HepG2 (cell line): ENCODE measurements around the gene TJP2. TPM values are rescaled to one million over a fixed set of nuclear protein-coding genes. Genes with fewer than 3 reads are reported as not detected.
A peak's percentile ranks its signal among the peaks of the same experiment; 100 is the strongest.

Experiments
- ATAC-seq: fragments of 200-7000 bp; cut with Tn5 transposase; 3 replicates; pipeline ENCODE4 v1.9.1; 2020; ENCODE audit warnings: mild to moderate bottlenecking, moderate library complexity
- BruUV-seq: library from RNA; stranded (reverse); fragments of 400-500 nt; replicated peaks from 2 replicates; lab custom pipeline; 2021; lab: Mats Ljungman, UMichigan
- CTCF ChIA-PET: fragments of 300-600 bp; formaldehyde crosslinking; extraction: SDS; loops from one replicate; lab custom pipeline; 2021; ENCODE audit warnings: low total read pairs, inconsistent platforms, low intra/inter-chr PET ratio; lab: Yijun Ruan, JAX
- POLR2A ChIA-PET: fragments of 350-600 bp; sonication (Branson Sonifier 250); formaldehyde crosslinking; loops from one replicate; lab custom pipeline; 2020; ENCODE audit warnings: antibody characterized with exemption, inconsistent platforms; lab: Yijun Ruan, JAX
- DNase-seq: peaks from one replicate; pipeline ENCODE4 v3.0.0-alpha.2; 2015; ENCODE audit warnings: low spot score
- FAIRE-seq: peaks from 3 replicates; lab custom pipeline; 2011; peaks lifted over from hg19 to GRCh38; lab: Jason Lieb, UNC
- H2AFZ ChIP-seq: one replicate; pipeline ENCODE4 v1.6.1; 2011; ENCODE audit warnings: low read length, inconsistent platforms
- H3K27ac ChIP-seq: fragments of 300-600 bp; 3 replicates; pipeline ENCODE4 v1.8.0; 2011; ENCODE audit warnings: mixed run types, mild to moderate bottlenecking, mixed read lengths, low read length, inconsistent platforms; ENCODE audit not compliant: insufficient read depth; ENCODE audit errors: extremely low read length
- H3K27me3 ChIP-seq, 2 experiments: fragments of 200-600 bp in 1 of 2; 2 replicates in 1 of 2; 3 replicates in 1 of 2; pipeline versions ENCODE4 v1.6.0 to v1.8.0; 2011; ENCODE audit warnings: low read length in 2 of 2, mild to moderate bottlenecking in 2 of 2, moderate library complexity in 2 of 2, inconsistent platforms in 1 of 2; ENCODE audit not compliant: insufficient read depth in 2 of 2, control insufficient read depth in 1 of 2
- H3K36me3 ChIP-seq, 2 experiments: fragments of 200-600 bp in 1 of 2; replicated peaks in 1 of 2; 2 replicates in 1 of 2; 3 replicates in 1 of 2; pipeline versions ENCODE4 v1.5.1 to v1.8.0; 2011; ENCODE audit warnings: low read length in 2 of 2, inconsistent platforms in 1 of 2; ENCODE audit not compliant: insufficient read depth in 2 of 2, control insufficient read depth in 1 of 2
- H3K4me1 ChIP-seq: 2 replicates; pipeline ENCODE4 v1.5.1; 2012; ENCODE audit warnings: low read length, inconsistent platforms; ENCODE audit not compliant: insufficient read depth
- H3K4me2 ChIP-seq: 2 replicates; pipeline ENCODE4 v1.6.0; 2011; ENCODE audit warnings: low read depth, low read length, inconsistent platforms
- H3K4me3 ChIP-seq, 3 experiments: fragments of 200-600 bp in 1 of 3; sonication (generic), shearing (Covaris generic) in 1 of 3; replicated peaks in 1 of 3; 2 replicates each; pipeline ENCODE4 v1.5.1; 2011 to 2016; ENCODE audit warnings: low read length in 3 of 3, inconsistent platforms in 2 of 3, low read depth in 2 of 3, mild to moderate bottlenecking in 2 of 3, control low read depth in 1 of 3, mixed read lengths in 1 of 3; ENCODE audit not compliant: insufficient read depth in 1 of 3
- H3K79me2 ChIP-seq: one replicate; pipeline ENCODE4 v1.6.1; 2011; ENCODE audit warnings: low read length, inconsistent platforms; ENCODE audit not compliant: insufficient read depth
- H3K9ac ChIP-seq: 2 replicates; pipeline ENCODE4 v1.6.0; 2011; ENCODE audit warnings: mild to moderate bottlenecking, low read depth, low read length, inconsistent platforms; ENCODE audit not compliant: insufficient read depth
- H3K9me3 ChIP-seq: 2 replicates; pipeline ENCODE4 v1.5.1; 2012; ENCODE audit warnings: mild to moderate bottlenecking, low read length
- H4K20me1 ChIP-seq: 2 replicates; pipeline ENCODE4 v1.6.0; 2011; ENCODE audit warnings: inconsistent platforms, mild to moderate bottlenecking, low read length, moderate library complexity; ENCODE audit not compliant: insufficient read depth
- GABPB1 ChIP-seq: IDR thresholded peaks from 2 replicates; pipeline ENCODE4 v1.6.1; 2016; ENCODE audit warnings: mild to moderate bottlenecking, missing genetic modification reagents, moderate library complexity, missing compliant biosample characterization
- MEIS1 ChIP-seq: sonication (generic); formaldehyde crosslinking; IDR thresholded peaks from 2 replicates; pipeline ENCODE4 v1.9.0; 2021; ENCODE audit warnings: mild to moderate bottlenecking, missing genetic modification reagents, moderate library complexity, borderline replicate concordance
- NCOR1 ChIP-seq: fragments of 200-600 bp; sonication (generic); IDR thresholded peaks from 2 replicates; pipeline ENCODE4 v1.7.0; 2017; ENCODE audit warnings: antibody characterized with exemption, low read length, borderline replicate concordance
- POLR2AphosphoS5 ChIP-seq: IDR thresholded peaks from 2 replicates; pipeline ENCODE4 v1.6.1; 2012; ENCODE audit warnings: low read depth, low read length
- SAP130 ChIP-seq: IDR thresholded peaks from 2 replicates; pipeline ENCODE4 v1.6.1; 2016; ENCODE audit warnings: low read depth
- SMC3 ChIP-seq: IDR thresholded peaks from 2 replicates; pipeline ENCODE4 v1.6.1; 2011; ENCODE audit warnings: low read length, improper control_type of control experiment
- STAG1 ChIP-seq: sonication (generic); formaldehyde crosslinking; IDR thresholded peaks from 2 replicates; pipeline ENCODE4 v1.4.0; 2020; ENCODE audit warnings: missing genetic modification reagents
- ZC3H13 ChIP-seq: sonication (generic); formaldehyde crosslinking; IDR thresholded peaks from 2 replicates; pipeline ENCODE4 v1.8.1; 2023; ENCODE audit warnings: mild to moderate bottlenecking, missing genetic modification reagents, moderate library complexity
- ZNF224 ChIP-seq: sonication (generic); formaldehyde crosslinking; IDR thresholded peaks from 2 replicates; pipeline ENCODE4 v1.5.0; 2020; ENCODE audit warnings: mild to moderate bottlenecking, missing genetic modification reagents
- ZNF225 ChIP-seq: sonication (generic); formaldehyde crosslinking; IDR thresholded peaks from 2 replicates; pipeline ENCODE4 v1.4.0; 2020; ENCODE audit warnings: mild to moderate bottlenecking, missing genetic modification reagents
- ZNF251 ChIP-seq: sonication (generic); formaldehyde crosslinking; IDR thresholded peaks from 2 replicates; pipeline ENCODE4 v1.9.0; 2021; ENCODE audit warnings: mild to moderate bottlenecking, missing genetic modification reagents
- WGBS: methylation state at CpG from one replicate; pipeline ENCODE4 v1.1.6; 2017; ENCODE audit warnings: low lambda C conversion rate; 5-methylcytosine and 5-hydroxymethylcytosine counted together
- in situ Hi-C: cut with HindIII; loops from 2 replicates; pipeline ENCODE4 v1.10.0; 2017; ENCODE audit warnings: low pct_unique_long_range_greater_than_20kb; ENCODE audit not compliant: extremely low pct_ligation_motif_present
- intact Hi-C: fragments of 100-400 bp; cut with micrococcal nuclease; formaldehyde crosslinking; loops from one replicate; pipeline ENCODE4 v1.10.0; 2022; ENCODE audit not compliant: unreplicated experiment
- polyA plus RNA-seq, 8 experiments: library from polyadenylated mRNA; depleted of rRNA in 3 of 8; stranded (reverse) in 7 of 8; unstranded in 1 of 8; fragments of >200 nt; fragmentation: Illumina TruSeq in 4 of 8; extraction: Trizol in 4 of 8; gene quantifications; 2 replicates each; pipeline versions ENCODE4 v1.2.1 to v1.2.3, GENCODE V29; 2011 to 2016; ENCODE audit warnings: low read depth in 4 of 8, missing spikeins in 1 of 8, mixed read lengths in 1 of 8; ENCODE audit not compliant: insufficient read depth in 1 of 8
- total RNA-seq, 5 experiments: library from RNA; depleted of rRNA; stranded (reverse); fragments of >200 nt; fragmentation: Illumina TruSeq; extraction: Trizol; gene quantifications; 2 replicates each; pipeline ENCODE4 v1.2.3, GENCODE V29; 2016; ENCODE audit warnings: low read depth in 1 of 5
- TF ChIP-seq, protein P1 (sequence below): sonication (generic); formaldehyde crosslinking; IDR thresholded peaks from 2 replicates; pipeline ENCODE4 v1.5.0; 2020; ENCODE audit warnings: mild to moderate bottlenecking, missing genetic modification reagents, moderate library complexity

TJP2 gene
- total and polyA plus RNA-seq, 2 of the 13 experiments (the other 11 are each of a cell fraction or from before 2014, with no cell fraction given) = 109 to 110 TPM

DNA sequence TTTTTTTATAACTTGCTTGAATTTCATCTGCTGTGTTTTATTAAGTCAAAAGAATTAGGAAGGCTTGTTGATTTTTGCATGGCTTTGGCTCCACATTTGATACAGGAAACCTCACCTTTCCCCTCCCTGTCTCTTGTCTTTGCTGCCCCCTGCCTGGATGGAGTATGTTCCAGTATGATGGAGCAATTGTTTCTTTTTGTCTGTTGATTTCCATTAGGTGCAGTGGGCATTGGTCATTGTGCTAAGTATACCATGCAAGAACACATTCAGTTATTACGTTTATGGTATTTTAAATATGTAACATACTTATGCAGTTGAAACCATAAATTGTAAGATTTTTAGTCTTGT is 19.6 kb downstream of the TJP2 start:
- no peak overlapping the region for H3K4me3 ChIP-seq
- H4K20me1 ChIP-seq = peaks cover 51% of the 10 kb centered on the region
- H3K4me2 ChIP-seq = no peak overlapping the region
- ATAC-seq (no peak), DNase-seq (no peak), FAIRE-seq (no peak)
- peaks cover 2 to 14% of the 10 kb centered on the region in 2 experiments; a peak in 2 of 5 replicates for H3K36me3 ChIP-seq
- H2AFZ ChIP-seq = no peak overlapping the region
- H3K9ac ChIP-seq = no peak overlapping the region
- TF ChIP-seq ZNF225 (CRISPR knock-in tag) (no peak), GABPB1 (no peak), STAG1 (CRISPR knock-in tag) (peak; percentile 66), SAP130 (CRISPR knock-in tag) (0 out of 2 replicates have a peak, but pooled peaks have one; percentile 14), MEIS1 (no peak), SMC3 (peak; percentile 21; the same call in 1 of the 2 replicates), ZNF224 (no peak), POLR2AphosphoS5 (no peak), ZNF251 (no peak), ZC3H13 (CRISPR knock-in tag) (no peak), NCOR1 (no peak)
- TF ChIP-seq, protein P1, sequence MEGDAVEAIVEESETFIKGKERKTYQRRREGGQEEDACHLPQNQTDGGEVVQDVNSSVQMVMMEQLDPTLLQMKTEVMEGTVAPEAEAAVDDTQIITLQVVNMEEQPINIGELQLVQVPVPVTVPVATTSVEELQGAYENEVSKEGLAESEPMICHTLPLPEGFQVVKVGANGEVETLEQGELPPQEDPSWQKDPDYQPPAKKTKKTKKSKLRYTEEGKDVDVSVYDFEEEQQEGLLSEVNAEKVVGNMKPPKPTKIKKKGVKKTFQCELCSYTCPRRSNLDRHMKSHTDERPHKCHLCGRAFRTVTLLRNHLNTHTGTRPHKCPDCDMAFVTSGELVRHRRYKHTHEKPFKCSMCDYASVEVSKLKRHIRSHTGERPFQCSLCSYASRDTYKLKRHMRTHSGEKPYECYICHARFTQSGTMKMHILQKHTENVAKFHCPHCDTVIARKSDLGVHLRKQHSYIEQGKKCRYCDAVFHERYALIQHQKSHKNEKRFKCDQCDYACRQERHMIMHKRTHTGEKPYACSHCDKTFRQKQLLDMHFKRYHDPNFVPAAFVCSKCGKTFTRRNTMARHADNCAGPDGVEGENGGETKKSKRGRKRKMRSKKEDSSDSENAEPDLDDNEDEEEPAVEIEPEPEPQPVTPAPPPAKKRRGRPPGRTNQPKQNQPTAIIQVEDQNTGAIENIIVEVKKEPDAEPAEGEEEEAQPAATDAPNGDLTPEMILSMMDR (CRISPR knock-in tag) = peak; percentile 65
- in situ Hi-C loops = no loop called here
- H3K9me3 ChIP-seq = no peaks in the 10 kb centered on the region
- BruUV-seq = no TSS peak
- H3K27me3 ChIP-seq = no peaks in the 10 kb centered on the region
- POLR2A ChIA-PET = interaction anchor here (0.8 to 1.5 kb wide), 4 partner anchors 13 to 72 kb away, joined by 3 to 8 read pairs (median 4); no protein-coding TSS in a partner anchor
- H3K4me1 ChIP-seq = peaks cover 95% of the 10 kb centered on the region
- peaks cover 90% of the 10 kb centered on the region for H3K79me2 ChIP-seq
- CTCF ChIA-PET = interaction anchor here (1.5 to 2.3 kb wide), 3 partner anchors 36 to 158 kb away, joined by 3 to 29 read pairs (median 4); partner anchors contain the start of gene FXN
- WGBS = 95% methylated on average over 1 of the region's 1 CpG
- peak overlapping the region; percentile 25 for H3K27ac ChIP-seq
- intact Hi-C loops = loop anchor here (1.0 to 2.0 kb wide), 6 partner anchors 18 to 139 kb away; no protein-coding TSS in a partner anchor
